Sigmoid colon (tissue), 4 donors: ENCODE measurements around the gene OR2V2.

Source experiments
- CTCF ChIP-seq, 4 experiments: fragments of 450-650 bp in 3 of 4; fragments of 200-600 bp in 1 of 4; IDR thresholded peaks; one replicate each; pipeline ENCODE4 v1.5.1; 2016 to 2019; ENCODE audit warnings: antibody characterized with exemption in 4 of 4, mild to moderate bottlenecking in 3 of 4, moderate library complexity in 2 of 4
- POLR2A ChIP-seq, 2 donors: fragments of 450-650 bp; IDR thresholded peaks; one replicate each; pipeline ENCODE4 v1.6.1; 2016; ENCODE audit warnings: antibody characterized with exemption in 2 of 2, mild to moderate bottlenecking in 2 of 2, moderate library complexity in 2 of 2
- POLR2AphosphoS5 ChIP-seq, 4 donors: sonication (generic); formaldehyde crosslinking; IDR thresholded peaks; one replicate each; pipeline ENCODE4 v1.6.1; 2017; ENCODE audit warnings: antibody characterized with exemption in 4 of 4

DNA sequence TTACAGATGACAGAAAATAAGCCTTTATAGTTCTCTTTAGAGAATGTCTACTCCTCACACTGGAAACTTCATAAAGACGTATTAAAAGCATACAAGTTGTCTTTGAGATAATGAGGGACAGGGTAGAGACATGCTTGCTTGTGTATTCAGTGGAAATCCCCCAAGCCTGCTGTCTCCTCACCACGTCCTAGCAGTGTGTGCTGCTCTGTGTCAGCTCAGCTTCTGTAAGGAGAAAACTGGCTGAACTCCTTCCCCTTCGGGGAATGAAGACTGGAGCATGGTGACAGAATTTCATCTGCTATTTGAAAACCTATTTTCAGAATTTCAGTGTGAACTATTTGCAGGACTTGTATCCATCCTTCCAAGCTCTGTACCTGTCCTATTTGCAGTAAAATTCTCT is 9.4 kb downstream of the OR2V2 start:
- TF ChIP-seq CTCF (IDR thresholded peaks at IDR 0.05) (no peak), POLR2A (IDR thresholded peaks at IDR 0.05) (no peak), POLR2AphosphoS5 (IDR thresholded peaks at IDR 0.05) (no peak)
